ENCODE measurements around the gene PACRGL.

- no peak for TF ChIP-seq NRF1 (IDR thresholded peaks at IDR 0.05; ENCODE audit: low read depth, low read length)
- no peak for TF ChIP-seq EZH2phosphoT487 (IDR thresholded peaks at IDR 0.05; ENCODE audit: borderline replicate concordance, low read depth)
- no peak for TF ChIP-seq FOXM1 (IDR thresholded peaks at IDR 0.05; ENCODE audit: low read depth)
Measured at GRCh38 chr4:20735931-20736330, 35.7 kb downstream of the PACRGL start.
